ENCODE measurements around the gene SLC27A2.

SLC27A2 gene

DNA sequence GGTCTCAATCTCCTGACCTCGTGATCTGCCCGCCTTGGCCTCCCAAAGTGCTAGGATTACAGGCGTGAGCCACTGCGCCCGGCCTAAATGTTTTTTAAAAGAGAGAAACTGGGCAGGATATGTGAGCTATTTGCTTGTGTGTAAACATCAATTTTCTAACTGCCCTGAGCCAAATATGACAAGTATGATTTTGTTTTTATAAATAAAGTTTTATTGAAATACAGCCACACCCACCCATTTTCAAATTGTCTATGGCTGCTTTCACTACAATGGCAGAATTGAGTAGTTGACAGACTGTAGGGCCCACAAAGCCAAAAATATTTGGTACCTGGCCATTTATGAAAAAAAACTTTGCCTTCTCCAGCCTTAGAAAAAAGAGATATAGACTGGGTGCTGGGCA lies 99.4 kb downstream of the SLC27A2 start:
- no peak for DNase-seq
